ENCODE measurements around the gene CHI3L2.

Gene CHI3L2

GRCh38 chr1:111221633-111222291, 5.8 kb upstream of the CHI3L2 start:
- DNase-seq: no peak

- DNase-seq: peak; percentile 56
Observed at GRCh38 chr1:111222308-111223125, 5.0 kb upstream of the CHI3L2 start.

- no peak for DNase-seq
Observed at GRCh38 chr1:111223126-111223685, 4.3 kb upstream of the CHI3L2 start.

DNA sequence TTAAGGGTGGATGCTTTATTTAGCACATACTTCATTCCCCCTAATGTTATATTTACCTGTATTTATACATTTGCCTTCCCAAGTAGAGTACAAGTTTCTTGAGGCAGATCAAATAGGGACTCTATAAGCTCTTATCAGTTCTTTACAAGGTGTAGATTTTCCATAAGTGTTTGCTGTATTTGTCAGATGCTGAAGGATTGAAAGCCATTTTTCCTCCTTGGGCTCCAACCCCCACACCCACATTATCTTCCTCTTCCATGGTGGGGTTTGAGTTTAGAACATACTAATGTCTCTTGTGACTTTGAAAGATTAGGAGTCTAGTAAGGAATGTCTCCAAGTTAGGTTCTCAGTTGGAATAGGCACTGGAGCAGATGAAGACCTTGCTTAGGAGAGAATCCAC, 2.4 kb upstream of the CHI3L2 start:
- no peak for DNase-seq

DNA sequence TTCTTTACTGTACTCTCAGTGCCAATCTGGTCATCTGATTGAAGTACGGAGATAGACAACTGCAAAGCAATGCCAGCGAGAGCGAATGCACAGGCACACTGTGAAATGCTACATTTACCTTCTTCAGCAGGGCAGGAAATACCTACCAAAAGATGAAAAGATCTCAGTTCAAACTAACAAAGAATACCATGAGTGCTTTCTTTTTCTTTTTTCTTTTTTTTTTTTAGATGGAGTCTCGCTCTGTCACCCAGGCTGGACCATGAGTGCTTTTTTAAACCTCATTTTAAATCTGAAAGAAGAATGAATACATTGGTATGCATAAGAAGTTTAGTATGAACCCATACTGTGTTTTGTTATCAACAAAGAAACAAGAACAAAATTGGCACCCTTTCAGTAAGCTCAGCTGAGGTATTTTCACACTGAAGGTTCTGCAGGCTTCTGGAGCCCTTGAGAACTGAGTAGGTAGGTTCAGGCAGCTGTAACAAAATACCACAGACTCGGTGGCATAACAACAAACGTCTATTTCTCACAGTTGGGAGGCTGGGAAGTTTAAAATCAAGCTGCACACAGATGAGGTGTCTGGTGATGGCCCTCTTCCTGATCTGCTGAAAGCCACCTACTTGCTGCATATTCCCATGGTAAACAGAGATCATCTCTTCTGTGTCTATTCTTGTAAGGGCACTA, 1.7 kb upstream of the CHI3L2 start:
- DNase-seq: no peak

DNA sequence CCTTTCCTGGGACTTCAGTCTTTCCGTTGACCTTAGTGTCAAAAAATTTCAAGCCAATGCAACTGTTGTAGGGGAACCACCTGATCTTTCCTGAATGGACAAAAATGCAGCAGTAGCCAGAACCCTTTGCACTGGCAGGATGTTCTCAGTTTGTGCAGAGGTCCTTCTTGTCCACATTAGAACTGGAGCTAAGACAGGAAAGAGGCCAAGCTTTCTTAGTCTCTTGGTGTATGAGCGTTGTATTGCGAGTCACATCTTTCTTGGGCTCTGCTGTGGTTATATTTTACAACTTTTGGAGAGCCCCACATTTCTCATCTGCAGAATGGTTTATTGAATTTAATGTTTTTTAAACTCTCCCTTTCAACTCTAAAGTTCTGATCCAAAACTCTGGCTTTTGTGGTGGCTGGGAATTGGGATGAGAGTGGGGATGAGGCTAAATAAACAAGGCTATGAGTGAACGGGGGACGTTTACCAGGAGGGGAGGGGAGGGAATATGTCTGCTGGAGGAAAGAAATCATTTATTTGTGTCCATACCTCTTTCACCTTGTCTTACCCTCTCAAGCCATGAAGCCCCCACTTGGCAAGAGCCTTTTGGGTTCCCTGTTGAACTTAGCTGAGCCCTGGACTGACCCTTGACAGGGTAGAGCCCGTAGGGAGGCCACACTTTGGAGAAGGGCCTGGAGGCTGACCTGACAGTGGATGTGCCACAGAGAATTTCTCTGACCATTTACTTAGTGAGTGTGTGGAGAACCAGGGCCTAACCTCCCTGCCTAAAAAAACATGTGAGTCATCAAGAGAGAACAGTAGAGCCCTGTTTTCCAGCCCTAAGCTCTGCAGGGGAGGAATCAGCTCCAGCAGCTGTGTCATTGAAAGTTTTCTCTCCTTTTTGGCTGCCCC, 586 bp downstream of the CHI3L2 start:
- DNase-seq: no peak

DNA sequence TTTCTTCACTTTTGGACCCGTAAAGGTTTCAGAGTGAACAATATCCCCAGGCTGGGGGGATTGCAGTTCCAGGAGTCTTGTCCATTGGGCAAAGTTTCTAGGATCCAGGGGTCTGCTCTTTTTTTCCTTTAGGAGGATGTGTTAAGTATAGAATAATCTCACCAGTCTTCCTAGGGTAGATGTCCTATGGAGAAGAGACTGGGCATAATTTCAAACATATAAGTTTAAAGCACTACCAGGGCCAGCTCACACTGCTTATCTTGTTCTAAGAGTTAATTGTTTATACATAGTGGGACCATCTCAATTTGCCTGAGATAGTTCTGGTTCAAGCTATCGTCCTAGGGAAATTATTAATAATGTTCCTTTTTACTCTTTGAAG, 1.2 kb downstream of the CHI3L2 start:
- DNase-seq: no peak

DNA sequence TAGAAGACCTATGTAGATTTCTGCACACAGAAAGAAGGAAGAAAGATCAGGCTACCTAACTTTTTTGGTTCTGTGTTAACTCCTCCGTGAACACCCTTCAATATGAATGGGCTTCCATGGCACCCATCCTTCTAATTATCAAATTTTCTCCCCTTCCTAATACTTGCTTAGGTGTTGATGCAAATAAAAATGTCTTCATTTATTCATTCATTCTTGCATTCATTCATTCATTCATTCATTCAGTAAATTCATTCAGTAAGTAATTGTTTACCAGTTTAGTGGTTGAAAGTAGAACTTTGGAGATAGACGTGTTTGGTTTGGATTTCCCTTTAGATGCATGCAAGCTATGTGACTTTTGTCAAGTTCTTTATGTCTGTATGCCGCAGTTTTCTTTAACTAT, 4.6 kb downstream of the CHI3L2 start:
- DNase-seq: no peak

GRCh38 chr1:111234258-111234657, 6.7 kb downstream of the CHI3L2 start:
- DNase-seq: no peak

GRCh38 chr1:111234866-111235265, 7.4 kb downstream of the CHI3L2 start:
- DNase-seq: no peak

GRCh38 chr1:111236379-111236778, 8.9 kb downstream of the CHI3L2 start:
- no peak for DNase-seq

DNA sequence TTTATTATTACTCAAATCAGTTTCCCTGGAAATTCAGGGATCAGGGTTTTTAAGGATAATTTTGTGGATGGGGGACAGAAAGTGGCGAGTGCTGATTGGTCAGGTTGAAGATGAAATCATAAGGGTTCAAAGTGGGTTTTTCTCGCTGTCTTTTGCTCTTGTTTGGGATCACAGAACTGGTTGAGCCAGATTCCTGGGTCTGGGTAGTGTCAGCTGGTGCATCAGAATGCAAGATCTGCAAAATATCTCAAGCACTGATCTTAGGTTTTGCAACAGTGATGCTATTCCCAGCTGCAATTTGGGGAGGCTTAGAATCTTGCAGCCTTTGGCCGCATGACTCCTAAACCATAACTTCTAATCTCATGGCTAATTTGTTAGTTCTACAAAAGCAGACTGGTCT, 9.3 kb downstream of the CHI3L2 start:
- no peak for DNase-seq

GRCh38 chr1:111238056-111238795, 10.7 kb downstream of the CHI3L2 start:
- DNase-seq: no peak

GRCh38 chr1:111241797-111242196, 14.3 kb downstream of the CHI3L2 start:
- no peak for DNase-seq

DNA sequence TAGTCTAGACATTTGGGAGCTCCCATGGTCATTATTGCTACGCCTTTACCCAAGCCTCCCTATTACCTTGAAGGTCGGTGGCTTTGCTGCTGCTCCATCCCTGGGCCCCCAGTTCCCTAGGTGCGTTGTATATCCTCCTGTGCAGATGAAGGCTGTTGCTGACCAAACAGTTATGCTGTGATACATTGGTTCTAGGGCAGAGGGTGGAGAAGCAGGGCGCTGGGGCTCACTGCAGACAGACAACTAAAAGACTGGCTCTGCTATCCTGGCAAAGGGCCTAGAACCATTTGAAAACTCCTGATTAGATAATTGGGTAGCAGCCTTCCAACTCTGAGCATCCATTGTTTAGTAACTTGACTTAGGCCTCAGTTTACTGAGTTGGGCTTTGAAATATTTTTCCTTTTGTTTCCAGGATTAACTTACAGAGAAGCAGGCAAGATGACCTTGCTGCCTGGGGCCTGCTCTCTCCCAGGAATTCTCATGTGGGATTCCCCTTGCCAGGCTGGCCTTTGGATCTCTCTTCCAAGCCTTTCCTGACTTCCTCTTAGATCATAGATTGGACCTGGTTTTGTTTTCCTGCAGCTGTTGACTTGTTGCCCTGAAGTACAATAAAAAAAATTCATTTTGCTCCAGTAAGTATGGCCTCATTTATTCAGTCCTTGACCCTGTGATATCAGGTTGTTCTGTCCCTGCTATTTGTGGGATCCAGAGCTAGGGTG, 15.5 kb downstream of the CHI3L2 start:
- no peak for DNase-seq

DNA sequence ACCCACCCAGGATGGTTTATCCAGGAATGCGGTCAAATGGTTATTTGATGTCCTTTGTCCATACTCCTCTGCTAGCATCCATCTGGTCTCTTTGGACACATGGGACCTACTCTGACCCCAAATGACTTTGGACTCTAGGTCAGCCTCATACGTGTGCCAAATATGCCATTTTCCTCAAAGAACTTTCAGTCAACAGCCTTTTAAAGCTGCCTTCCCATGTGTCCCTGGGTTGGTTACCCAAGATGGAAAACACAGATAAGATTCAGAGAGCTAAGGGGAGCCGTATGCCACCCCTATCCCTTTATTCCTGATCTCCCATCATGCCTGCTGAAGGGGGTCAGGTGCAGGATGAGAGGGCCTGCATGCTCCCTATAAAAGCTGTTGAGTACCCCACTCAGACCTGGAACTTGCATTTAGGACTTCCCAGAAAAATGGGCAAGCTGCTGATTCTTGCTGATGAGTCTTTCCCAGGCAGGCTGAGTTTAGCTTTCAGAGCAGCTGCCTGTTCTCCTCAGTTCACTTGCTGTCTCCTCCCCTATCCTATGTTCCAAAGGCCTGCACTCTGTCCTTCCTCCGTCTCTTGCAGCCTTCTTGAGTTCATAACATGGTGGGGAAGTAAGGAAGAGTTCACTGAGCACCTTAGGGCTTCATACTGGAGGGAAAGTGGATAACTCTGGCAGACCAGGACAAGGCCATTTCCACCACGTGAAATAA, 19.8 kb downstream of the CHI3L2 start:
- no peak for DNase-seq

DNA sequence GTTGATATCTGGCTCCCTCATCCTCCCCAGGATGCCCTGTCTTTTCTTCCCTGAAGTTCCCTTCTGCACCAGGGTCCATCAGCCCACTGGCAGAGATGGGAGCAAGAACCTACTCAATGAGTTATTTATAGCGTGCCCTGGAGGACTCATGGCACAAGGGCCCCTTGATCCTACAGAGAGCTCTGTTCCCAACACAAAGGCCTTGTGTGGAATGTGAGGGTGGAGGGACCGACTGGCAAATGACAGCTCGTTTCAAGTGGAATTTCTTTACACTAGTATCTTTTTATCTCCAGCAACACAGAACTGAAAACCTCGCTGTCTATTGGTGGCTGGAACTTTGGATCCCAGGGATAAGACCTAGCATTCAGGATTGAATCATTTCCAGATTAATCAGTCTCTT, 22.4 kb downstream of the CHI3L2 start:
- DNase-seq: no peak

DNA sequence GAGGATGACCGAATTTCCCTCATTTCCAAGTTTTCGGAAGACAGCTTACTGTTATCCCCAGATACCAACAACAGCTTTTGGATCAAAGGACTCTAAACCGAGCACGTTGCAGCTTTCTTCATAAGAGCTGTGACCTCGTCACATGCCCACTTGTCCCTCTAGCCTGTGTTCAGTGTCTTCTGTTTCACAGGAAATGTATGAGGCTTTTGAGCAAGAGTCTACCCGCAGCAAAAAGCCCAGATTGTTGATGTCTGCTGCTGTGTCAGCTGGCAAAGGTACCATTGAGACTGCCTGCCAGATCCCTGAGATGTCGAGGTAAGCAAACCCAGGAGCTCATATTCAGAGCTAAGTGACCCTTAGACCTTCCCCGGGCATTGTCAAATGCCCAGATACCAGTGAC, 24.1 kb downstream of the CHI3L2 start:
- no peak for DNase-seq

DNA sequence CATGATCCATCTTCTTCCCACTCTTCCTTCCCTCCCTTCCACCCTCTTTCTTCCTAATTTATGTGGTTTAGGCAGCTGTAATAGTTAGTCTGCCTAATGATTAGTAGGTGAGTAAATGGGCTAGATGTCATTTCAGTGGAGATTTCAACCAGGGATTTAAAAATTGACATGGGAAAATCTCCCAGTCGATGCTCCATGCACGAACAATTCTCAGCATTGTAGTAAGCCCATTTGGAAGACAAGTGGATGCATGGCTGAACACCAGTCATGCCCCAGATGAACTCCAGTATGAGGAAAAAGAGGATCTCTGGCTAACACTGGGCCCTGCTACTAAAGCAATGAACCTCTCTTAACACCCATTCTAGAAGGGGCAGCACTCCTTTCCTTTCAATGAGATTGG, 25.3 kb downstream of the CHI3L2 start:
- no peak for DNase-seq

GRCh38 chr1:111253876-111254275, 26.4 kb downstream of the CHI3L2 start:
- DNase-seq: no peak

Data from DMS153 (cell line).